NCI-H1092 (cell line): ENCODE data around the gene GIT2.
"Not testable (repeated sequence)": the region's sequence is repeated elsewhere in the genome, so short reads cannot be mapped to it uniquely, and the experiment has no call there.

Source experiments
- DNase-seq: peaks from one replicate; lab custom pipeline; 2025; lab: John Stamatoyannopoulos, UW

Gene GIT2, protein sequence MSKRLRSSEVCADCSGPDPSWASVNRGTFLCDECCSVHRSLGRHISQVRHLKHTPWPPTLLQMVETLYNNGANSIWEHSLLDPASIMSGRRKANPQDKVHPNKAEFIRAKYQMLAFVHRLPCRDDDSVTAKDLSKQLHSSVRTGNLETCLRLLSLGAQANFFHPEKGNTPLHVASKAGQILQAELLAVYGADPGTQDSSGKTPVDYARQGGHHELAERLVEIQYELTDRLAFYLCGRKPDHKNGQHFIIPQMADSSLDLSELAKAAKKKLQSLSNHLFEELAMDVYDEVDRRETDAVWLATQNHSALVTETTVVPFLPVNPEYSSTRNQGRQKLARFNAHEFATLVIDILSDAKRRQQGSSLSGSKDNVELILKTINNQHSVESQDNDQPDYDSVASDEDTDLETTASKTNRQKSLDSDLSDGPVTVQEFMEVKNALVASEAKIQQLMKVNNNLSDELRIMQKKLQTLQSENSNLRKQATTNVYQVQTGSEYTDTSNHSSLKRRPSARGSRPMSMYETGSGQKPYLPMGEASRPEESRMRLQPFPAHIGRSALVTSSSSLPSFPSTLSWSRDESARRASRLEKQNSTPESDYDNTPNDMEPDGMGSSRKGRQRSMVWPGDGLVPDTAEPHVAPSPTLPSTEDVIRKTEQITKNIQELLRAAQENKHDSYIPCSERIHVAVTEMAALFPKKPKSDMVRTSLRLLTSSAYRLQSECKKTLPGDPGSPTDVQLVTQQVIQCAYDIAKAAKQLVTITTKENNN

DNA sequence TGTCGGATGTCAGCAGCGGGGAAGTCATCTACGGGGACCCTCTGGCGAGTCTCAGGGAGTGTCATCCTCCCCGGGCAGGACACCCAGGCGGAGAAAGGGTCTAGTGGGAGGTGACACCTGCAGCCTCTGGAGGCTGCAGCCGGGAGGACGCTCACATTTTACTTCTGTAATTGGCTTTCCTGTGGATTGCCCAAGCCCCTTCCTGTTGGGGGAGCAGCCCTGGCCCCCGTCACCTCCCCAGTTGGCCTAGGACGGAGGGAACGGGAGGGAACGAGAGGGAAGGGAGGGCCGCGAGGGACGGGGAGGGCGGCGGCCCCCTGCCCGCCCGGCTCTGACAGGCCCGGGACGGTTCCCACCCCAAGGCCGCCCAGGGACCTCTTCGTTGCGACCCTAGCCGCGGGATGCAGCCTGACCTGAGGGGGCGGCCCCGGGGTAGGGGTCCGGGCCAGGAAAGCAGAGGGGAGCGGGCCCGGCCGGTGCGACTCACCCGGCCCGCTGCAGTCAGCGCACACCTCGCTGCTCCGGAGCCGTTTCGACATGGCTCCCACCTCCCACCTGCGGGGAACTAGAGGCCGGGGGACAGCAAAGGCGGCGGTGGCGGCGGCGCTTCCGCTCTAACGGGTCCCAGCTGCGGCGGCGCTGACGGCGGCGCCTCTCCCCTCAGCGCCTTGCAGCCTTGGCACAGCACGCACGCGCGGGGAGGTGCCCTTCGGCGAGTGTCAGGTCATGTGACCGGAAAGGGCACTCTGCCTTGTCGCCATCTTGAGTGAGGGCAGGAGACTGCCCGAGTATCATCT lies at the start of gene GIT2:
TSS of gene GIT2 (minus strand) at position 683 of the 797 bp plus-strand sequence. CDS start at position 539, 144 bp downstream.
- DNase-seq = peak; percentile 81

GRCh38 chr12:110042264-110042663 lies 46.1 kb upstream of the GIT2 start:
- no peak for DNase-seq

DNA sequence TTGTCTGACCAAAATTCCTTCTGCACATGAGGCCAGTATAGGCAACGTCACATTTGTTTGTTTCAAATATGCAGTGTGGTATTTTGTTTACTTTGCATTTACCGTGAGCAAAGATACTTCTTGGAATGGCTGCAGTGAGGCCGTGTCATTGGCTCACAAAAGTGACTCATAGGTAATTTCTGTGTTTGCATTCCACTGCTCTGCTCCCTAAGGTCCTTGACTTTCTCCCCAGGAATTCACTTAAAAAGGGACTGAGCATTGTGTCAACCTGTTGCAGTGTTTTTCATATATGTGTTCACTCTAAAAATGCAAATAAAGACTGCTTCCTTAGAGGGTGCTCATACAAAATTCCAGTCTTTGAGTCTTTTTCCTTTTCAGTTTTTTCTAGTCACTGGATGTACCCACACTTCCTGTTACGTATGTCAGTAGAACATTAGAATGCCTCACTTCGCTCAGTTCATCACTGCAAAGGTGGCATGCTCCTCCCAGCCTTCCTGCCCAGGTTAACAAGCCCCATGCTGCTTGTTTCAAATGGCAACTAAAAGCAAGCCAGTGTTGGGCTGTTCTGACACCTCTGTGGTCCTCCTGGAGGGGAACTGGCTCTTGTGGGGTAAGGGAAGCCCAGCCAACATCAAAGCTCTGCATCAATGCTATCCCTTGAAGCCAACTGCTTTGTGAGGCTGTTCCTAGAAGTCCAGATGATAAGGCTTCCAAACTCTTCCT lies 43.1 kb upstream of the GIT2 start:
- DNase-seq = no peak

GRCh38 chr12:110038741-110039084 lies 42.5 kb upstream of the GIT2 start:
- DNase-seq = no peak

- no peak for DNase-seq
Measured at GRCh38 chr12:110037315-110037714, 41.1 kb upstream of the GIT2 start.

- DNase-seq = no peak
Measured at GRCh38 chr12:110035534-110036104, 39.5 kb upstream of the GIT2 start.

- DNase-seq = no peak
Measured at GRCh38 chr12:110033888-110034287, 37.7 kb upstream of the GIT2 start.

DNA sequence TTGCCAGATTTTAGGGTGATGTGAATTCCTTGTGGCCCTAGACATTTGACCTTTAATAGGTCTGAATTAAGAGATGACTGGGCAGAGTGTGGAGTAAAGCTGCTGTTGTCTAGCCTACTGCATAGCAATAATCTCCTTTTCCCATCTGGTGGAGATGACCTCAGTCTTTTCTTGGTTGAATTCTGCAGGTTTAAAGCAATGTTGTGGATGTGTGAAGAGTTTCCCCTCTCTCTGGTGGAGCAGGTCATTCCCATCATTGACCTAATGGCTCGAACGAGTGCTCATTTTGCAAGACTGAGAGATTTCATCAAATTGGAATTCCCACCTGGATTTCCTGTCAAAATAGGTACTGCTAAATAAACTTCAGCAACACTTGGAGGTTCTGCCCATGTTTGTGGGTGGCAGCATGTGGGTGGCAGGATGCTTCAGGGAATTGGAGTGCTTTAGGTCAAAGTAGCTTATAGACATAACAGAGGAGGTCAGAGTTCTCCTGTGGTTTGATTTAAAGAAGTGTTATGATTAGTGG lies 33.2 kb upstream of the GIT2 start:
- DNase-seq = no peak

- DNase-seq = no peak
Measured at GRCh38 chr12:110028323-110028722, 32.2 kb upstream of the GIT2 start.

DNA sequence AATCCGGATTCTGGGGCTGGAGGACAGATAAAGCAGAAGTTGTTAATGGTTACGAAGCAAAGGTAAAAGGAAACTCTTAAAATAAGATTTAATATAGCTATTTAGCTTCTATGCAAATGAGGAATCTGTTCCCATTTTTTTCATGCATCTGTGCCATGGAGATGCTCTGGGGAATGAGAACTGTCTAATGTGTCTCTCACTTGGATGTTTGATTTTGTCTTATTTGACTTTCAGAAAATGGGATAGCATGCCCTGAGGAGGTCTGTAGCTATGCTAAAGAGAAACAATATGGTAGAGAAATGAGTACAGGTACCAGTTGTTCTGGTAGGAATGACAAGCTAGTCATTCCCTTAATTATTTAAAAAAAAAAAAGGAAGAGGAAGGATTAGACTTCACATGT lies 27.9 kb upstream of the GIT2 start:
- DNase-seq = no peak

DNA sequence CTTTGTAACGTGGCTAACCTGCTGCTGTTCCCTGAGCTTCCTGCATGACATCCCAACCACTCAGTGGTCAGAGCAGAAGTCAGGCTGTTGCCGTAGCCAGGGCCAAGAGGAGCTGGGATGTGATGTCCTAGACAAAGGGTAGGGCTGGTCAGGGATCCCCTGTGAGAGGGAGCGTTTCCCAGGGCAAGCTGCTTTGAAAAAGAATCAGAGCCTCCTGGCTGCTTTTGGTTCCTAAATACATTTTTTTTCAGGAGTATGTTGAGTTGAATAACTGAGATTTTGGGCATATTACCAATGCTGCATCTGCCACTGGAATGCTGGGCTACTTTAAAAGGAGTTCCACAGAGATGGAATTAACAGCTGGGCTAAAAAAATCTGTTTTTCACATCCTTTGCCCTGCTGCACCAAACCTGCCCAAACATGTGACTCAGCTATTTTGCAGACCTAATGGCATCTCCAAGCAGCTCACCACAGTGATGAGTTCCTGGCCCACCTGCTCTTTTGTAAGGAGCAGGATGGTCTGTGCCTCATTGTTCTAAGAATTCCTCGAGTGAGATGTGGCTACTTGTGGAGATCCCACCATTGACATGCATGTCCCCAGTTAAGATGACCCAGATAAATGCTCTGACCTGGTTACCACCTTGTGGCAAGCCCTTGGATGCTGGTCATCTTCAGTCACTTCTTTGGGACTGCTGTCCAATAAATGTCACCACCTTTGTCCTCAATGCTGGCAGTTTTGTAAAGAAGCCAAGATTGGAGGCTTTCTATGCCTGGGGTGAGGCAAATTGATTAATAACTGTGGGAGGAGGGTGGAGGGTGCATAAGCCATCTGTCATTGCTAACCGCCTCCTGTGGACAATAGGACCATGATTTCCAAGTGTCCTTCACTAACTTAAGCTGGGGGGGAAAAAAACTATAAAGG lies 27.2 kb upstream of the GIT2 start:
- DNase-seq = no peak

GRCh38 chr12:110020956-110021355 lies 24.8 kb upstream of the GIT2 start:
- DNase-seq = no peak

GRCh38 chr12:110015132-110015531 lies 19.0 kb upstream of the GIT2 start:
- DNase-seq = no peak

DNA sequence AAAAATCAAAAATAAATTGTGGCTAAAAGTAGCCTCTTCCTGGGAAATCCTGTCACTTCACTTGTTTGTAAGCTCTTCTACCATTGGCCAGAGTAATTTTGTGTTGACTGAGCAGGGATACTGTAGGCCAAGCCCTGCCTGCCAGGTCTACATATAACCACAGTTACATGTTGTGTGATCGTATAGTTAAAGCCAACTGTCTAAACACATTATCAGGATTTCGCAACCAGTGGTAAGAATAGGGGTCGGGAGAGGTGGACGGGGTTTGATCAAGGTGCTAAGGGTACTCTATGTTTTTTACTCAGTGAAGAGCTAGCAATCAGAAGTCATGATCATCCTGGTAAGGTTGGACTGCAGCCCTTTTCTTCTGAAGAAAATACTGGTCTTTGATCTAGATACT lies 16.5 kb upstream of the GIT2 start:
- no peak for DNase-seq

- no peak for DNase-seq
Measured at GRCh38 chr12:110012137-110012536, 16.0 kb upstream of the GIT2 start.

- DNase-seq = no peak
Measured at GRCh38 chr12:110010853-110011723, 14.9 kb upstream of the GIT2 start.

- not testable (repeated sequence) for DNase-seq
Measured at GRCh38 chr12:110008681-110009398, 12.7 kb upstream of the GIT2 start.

GRCh38 chr12:110007881-110008280 lies 11.7 kb upstream of the GIT2 start:
- DNase-seq = no peak

GRCh38 chr12:110006115-110006514 lies 9.9 kb upstream of the GIT2 start:
- DNase-seq = no peak
